ENCODE measurements around the gene SH2D3A.

GRCh38 chr19:6754136-6754535, 13.1 kb downstream of the SH2D3A start:
- TF ChIP-seq, protein P1, sequence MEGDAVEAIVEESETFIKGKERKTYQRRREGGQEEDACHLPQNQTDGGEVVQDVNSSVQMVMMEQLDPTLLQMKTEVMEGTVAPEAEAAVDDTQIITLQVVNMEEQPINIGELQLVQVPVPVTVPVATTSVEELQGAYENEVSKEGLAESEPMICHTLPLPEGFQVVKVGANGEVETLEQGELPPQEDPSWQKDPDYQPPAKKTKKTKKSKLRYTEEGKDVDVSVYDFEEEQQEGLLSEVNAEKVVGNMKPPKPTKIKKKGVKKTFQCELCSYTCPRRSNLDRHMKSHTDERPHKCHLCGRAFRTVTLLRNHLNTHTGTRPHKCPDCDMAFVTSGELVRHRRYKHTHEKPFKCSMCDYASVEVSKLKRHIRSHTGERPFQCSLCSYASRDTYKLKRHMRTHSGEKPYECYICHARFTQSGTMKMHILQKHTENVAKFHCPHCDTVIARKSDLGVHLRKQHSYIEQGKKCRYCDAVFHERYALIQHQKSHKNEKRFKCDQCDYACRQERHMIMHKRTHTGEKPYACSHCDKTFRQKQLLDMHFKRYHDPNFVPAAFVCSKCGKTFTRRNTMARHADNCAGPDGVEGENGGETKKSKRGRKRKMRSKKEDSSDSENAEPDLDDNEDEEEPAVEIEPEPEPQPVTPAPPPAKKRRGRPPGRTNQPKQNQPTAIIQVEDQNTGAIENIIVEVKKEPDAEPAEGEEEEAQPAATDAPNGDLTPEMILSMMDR (IDR thresholded peaks at IDR 0.05), result no peak
- TF ChIP-seq POLR2A (IDR thresholded peaks at IDR 0.05), result no peak
